Dermis blood vessel endothelial cell (primary cell): ENCODE measurements around the gene IFFO2. TPM values are rescaled to one million over a fixed set of nuclear protein-coding genes. Genes with fewer than 3 reads are reported as not detected.
"Not testable (repeated sequence)": the region's sequence is repeated elsewhere in the genome, so short reads cannot be mapped to it uniquely, and the experiment has no call there.

Experiments
- DNase-seq: peaks from one replicate; pipeline ENCODE4 v3.0.0; 2010
- total RNA-seq: library from RNA; depleted of rRNA; stranded (reverse); fragments of >200 nt; gene quantifications from 2 replicates; pipeline ENCODE4 v1.2.3, GENCODE V29; 2014

Gene IFFO2
- total RNA-seq, 1 donor from 2014 or later, result 12.6 TPM

GRCh38 chr1:18917071-18917799 is 39.2 kb downstream of the IFFO2 start:
- no peak for DNase-seq

- DNase-seq, result no peak
These were observed 41.1 kb downstream of the IFFO2 start for GRCh38 chr1:18915341-18915740.

DNA sequence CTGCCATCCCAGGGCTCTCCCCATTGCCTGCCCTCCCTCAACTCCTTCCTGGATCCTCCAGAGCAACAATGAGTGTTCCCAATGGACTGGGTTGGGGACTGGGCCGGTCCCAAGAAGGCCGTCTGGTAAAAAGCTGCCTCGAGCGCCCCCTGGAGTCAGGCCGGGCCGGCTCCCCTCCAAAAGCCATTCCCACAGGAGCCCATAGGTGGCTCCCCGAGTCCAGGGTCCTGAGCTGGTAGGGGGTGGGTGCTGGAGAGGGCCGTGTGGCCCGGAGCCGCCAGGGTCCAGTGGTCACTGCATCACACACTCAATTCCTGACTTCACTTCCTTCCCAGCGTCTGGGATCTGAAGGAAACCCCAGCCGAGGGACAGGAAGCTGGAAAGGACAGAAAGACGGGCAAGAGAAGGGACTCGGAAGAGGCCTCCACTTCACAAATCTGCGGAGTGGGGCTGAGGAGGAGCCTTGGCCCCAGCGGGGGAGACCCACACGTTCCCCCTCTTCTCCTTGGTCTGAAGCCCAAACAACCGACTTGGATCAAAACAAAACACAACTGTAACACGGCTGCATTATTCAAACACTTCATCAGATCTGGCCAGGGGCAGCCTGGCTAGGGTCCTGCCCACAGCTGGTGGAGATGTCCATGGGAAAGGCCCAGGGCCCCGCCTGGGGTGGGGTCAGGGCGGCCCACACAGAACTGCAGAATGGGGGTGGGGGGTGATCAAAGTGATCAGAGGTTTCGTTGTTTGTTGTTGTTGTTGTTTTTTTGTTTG is 43.2 kb downstream of the IFFO2 start:
- peak; percentile 92 for DNase-seq

DNA sequence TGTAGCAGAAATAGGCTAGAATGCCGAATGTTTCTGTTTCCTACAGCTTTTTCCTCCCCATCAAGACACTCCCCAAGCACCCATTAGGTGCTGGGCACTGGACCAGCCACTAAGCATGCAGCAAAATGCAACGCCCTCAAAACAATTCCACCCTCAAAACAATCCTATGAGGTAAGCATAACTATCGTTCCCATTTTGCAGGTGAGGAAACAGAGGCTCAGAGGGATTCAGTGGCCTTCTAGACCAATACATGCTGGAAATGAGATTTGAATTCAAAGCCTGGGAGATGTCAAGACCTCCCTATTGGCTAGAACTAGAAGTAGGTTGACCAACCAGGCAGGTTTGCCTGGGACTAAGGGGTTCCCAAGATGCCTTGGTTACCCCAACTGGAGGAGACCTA is 43.9 kb downstream of the IFFO2 start:
- no peak for DNase-seq

- no peak for DNase-seq
These were observed 47.3 kb downstream of the IFFO2 start for GRCh38 chr1:18908911-18909771.

DNA sequence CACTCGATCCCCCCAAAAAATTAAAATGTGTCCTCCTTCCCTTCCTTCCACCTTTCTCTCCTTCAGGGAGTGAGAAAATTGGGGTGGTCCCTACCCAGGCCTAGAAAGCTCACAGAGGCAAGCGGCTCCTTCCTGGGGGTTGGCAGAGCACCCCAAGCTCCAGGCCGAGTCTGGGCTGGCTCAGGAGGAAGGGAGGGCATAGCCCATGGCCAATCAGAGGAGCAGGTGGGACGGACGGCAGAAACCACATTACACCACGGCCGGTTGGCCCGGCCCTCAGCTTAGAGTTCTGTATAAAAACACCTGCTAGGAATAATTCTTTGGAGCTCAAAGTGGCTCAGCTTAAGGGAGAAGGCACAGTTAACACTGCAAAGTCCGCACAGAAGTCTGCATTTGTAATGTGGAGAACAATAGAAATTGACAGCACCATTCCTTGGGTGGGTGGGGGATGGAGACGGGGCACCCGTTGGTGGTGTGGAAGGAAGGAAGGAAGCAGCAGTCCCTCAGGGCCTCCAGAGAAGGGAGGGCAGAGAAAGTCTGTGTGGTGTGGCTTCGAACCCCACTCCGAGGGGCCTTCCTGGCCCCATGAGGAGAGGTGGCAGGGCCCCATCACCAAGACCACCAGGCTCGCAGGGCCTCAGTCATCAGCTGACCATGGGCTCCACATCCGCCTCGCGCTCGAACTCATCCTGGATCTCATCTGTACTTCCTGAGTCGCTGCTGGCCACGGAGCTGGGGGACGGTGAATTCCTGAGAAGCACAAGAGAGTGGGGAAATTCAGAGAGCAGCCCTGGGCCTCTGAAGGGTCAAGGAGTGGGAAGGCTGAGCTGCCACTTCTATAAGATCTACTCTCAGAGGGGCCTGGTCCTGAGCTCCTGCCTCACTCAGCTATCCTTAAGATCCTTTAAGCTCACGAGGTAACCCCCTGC is 48.3 kb downstream of the IFFO2 start:
- peak; percentile 66 for DNase-seq

GRCh38 chr1:18907021-18907916 is 49.2 kb downstream of the IFFO2 start:
- peak; percentile 81 for DNase-seq

DNA sequence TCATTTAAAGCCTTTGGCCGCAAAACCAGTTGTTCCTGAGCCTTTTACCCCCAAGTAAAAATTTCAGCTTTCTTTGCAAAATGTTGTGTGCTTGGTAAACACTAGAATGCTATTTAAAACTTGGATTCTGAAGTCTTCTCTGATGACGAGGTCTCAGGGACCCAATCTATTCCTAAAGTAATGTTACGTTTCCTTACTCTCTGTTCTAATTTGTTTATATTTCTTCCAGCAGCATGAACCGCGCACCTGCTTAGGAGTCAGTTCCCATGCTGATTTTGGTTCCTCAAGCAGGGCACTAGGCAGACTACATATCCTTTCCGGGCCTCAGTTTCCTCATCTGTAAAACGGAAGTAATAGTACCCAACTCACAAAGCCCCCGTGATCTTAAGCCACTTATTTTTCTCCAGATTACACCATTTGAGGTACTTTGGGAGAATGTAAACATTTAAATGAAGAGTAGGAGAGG is 53.2 kb downstream of the IFFO2 start:
- no peak for DNase-seq

GRCh38 chr1:18902523-18903290 is 53.8 kb downstream of the IFFO2 start, which contains the start of gene ALDH4A1:
ALDH4A1 (minus strand) TSS chr1:18902555; CDS start chr1:18902523, 32 bp downstream.
- DNase-seq, result peak; percentile 99

GRCh38 chr1:18901952-18902522 is 54.4 kb downstream of the IFFO2 start:
- DNase-seq, result no peak

- no peak for DNase-seq
These were observed 55.1 kb downstream of the IFFO2 start for GRCh38 chr1:18901147-18901951.

GRCh38 chr1:18900303-18900841 is 56.1 kb downstream of the IFFO2 start:
- no peak for DNase-seq

GRCh38 chr1:18899363-18900049 is 57.0 kb downstream of the IFFO2 start:
- no peak for DNase-seq

DNA sequence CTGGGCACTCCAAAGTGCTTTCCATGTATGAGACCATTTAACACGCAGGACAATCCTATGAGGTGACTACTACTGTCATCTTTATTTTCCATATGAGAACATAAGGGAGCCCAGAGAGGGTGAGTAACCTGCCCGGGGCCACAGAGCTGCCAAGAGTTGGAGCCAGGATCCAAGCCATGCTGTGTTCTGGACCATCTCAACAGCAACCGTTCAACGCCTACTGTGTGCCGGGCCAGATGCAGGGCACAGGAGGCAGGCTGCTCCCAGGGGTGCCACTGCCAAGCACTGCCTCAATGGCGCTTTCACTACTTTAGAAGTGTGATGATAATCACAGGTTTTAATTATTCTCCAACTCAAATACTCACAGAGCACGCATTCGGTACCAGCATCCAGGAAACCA is 57.9 kb downstream of the IFFO2 start:
- no peak for DNase-seq

GRCh38 chr1:18895317-18895716 is 61.2 kb downstream of the IFFO2 start:
- DNase-seq, result no peak

DNA sequence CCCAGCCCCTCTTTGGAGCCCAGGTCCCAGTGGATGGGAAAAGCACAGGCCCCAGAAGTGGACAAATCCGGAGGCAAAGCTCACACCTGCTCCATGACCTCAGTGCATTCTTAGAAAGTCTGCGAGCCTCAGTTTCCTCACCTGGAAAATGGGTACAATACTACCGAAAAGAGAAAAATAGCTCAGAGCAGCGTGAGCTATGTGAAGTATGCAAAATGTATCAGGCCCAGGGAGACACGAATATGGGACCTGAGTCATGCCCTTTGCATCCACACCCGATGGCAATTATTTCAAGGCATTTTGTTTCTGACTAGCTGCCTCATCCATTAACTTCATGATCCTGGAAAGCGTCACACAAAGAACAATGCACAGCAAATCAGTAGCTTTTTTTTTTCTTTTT is 63.4 kb downstream of the IFFO2 start:
- DNase-seq, result no peak

GRCh38 chr1:18891858-18892257 is 64.6 kb downstream of the IFFO2 start:
- not testable (repeated sequence) for DNase-seq

GRCh38 chr1:18891426-18891780 is 65.1 kb downstream of the IFFO2 start:
- DNase-seq, result no peak
